DOHH2 (cell line): ENCODE results near the gene CYP1B1.

ENCODE experiments used
- CTCF ChIP-seq: fragments of 200-600 bp; sonication (generic); IDR thresholded peaks from one replicate; pipeline ENCODE4 v1.5.1; 2014; ENCODE audit warnings: antibody characterized with exemption, mild to moderate bottlenecking, low read depth, low read length; ENCODE audit not compliant: poor library complexity, severe bottlenecking
- EZH2phosphoT487 ChIP-seq: fragments of 200-600 bp; sonication (generic); IDR thresholded peaks from 2 replicates; pipeline ENCODE4 v1.6.1; 2017; ENCODE audit warnings: borderline replicate concordance, mild to moderate bottlenecking, antibody characterized with exemption, low read length, moderate library complexity, mixed read lengths

- TF ChIP-seq CTCF, result no peak
- no peak for TF ChIP-seq EZH2phosphoT487
Measured at GRCh38 chr2:38080346-38080745, 4.4 kb upstream of the CYP1B1 start.
